Osteoblast (primary cell): ENCODE results near the gene KCNIP3. TPM values are rescaled to one million over a fixed set of nuclear protein-coding genes. Genes with fewer than 3 reads are reported as not detected.

Experiments used
- DNase-seq: peaks from one replicate; pipeline ENCODE4 v3.0.0; 2011; ENCODE audit warnings: low spot score, mixed read lengths; ENCODE audit not compliant: insufficient read length; ENCODE audit errors: missing footprints
- H2AFZ ChIP-seq: 2 replicates; pipeline ENCODE4 v1.6.0; 2011; ENCODE audit warnings: mild to moderate bottlenecking, low read length
- H3K27ac ChIP-seq: 2 replicates; pipeline ENCODE4 v1.5.1; 2011; ENCODE audit warnings: mild to moderate bottlenecking, low read depth, low read length, moderate library complexity
- H3K27me3 ChIP-seq: 2 replicates; pipeline ENCODE4 v1.6.0; 2012; ENCODE audit warnings: mild to moderate bottlenecking, control low read depth, inconsistent platforms, low read length, moderate library complexity; ENCODE audit not compliant: insufficient read depth
- H3K36me3 ChIP-seq: 2 replicates; pipeline ENCODE4 v1.5.1; 2011; ENCODE audit warnings: mild to moderate bottlenecking, low read length, control low read depth, moderate library complexity; ENCODE audit not compliant: insufficient read depth
- H3K4me1 ChIP-seq: 2 replicates; pipeline ENCODE4 v1.5.1; 2011; ENCODE audit warnings: mild to moderate bottlenecking, low read length, control low read depth, moderate library complexity; ENCODE audit not compliant: insufficient read depth
- H3K4me2 ChIP-seq: 2 replicates; pipeline ENCODE4 v1.6.0; 2011; ENCODE audit warnings: mild to moderate bottlenecking, low read length; ENCODE audit not compliant: insufficient read depth
- H3K4me3 ChIP-seq: fragments of 200-600 bp; sonication (generic); 3 replicates; pipeline ENCODE4 v1.5.1; 2012; ENCODE audit warnings: mild to moderate bottlenecking, low read length, inconsistent platforms; ENCODE audit not compliant: insufficient read depth
- H3K79me2 ChIP-seq: 2 replicates; pipeline ENCODE4 v1.6.0; 2012; ENCODE audit warnings: mild to moderate bottlenecking, low read length, control low read depth, inconsistent platforms; ENCODE audit not compliant: insufficient read depth
- H3K9me3 ChIP-seq: 2 replicates; pipeline ENCODE4 v1.5.1; 2011; ENCODE audit warnings: low read depth, low read length, control low read depth
- H4K20me1 ChIP-seq: 2 replicates; pipeline ENCODE4 v1.6.0; 2012; ENCODE audit warnings: mild to moderate bottlenecking, low read length, control low read depth; ENCODE audit not compliant: insufficient read depth
- CTCF ChIP-seq: IDR thresholded peaks from 2 replicates; pipeline ENCODE4 v1.5.1; 2011; ENCODE audit warnings: mild to moderate bottlenecking, low read depth, low read length, moderate library complexity; ENCODE audit errors: extremely low read depth
- total RNA-seq: library from RNA; depleted of rRNA; stranded (reverse); fragments of >200 nt; gene quantifications from 2 replicates; pipeline ENCODE4 v1.2.3, GENCODE V29; 2012

The KCNIP3 gene
- total RNA-seq, 1 donor: under 0.01 TPM

- TF ChIP-seq CTCF: no peak
- Histone ChIP-seq H3K27ac (no peak overlapping the region), H2AFZ (no peak overlapping the region), H3K27me3 (peaks cover 5% of the 10 kb centered on the region), H3K9me3 (no peaks in the 10 kb centered on the region), H3K36me3 (no peaks in the 10 kb centered on the region), H3K79me2 (no peaks in the 10 kb centered on the region), H3K4me2 (no peak overlapping the region), H3K4me1 (no peaks in the 10 kb centered on the region), H3K4me3 (no peak overlapping the region), H4K20me1 (peaks cover 4% of the 10 kb centered on the region)
- peak; percentile 70 for DNase-seq
Observed at GRCh38 chr2:95359031-95359430, 61.9 kb downstream of the KCNIP3 start.

GRCh38 chr2:95359501-95359930 is 62.4 kb downstream of the KCNIP3 start:
- Histone ChIP-seq H3K79me2 (no peaks in the 10 kb centered on the region), H3K4me3 (no peak overlapping the region), H2AFZ (no peak overlapping the region), H3K36me3 (no peaks in the 10 kb centered on the region), H3K27me3 (peaks cover 5% of the 10 kb centered on the region), H3K27ac (no peak overlapping the region), H4K20me1 (peaks cover 4% of the 10 kb centered on the region), H3K4me2 (no peak overlapping the region), H3K4me1 (no peaks in the 10 kb centered on the region), H3K9me3 (no peaks in the 10 kb centered on the region)
- DNase-seq: peak; percentile 14
- TF ChIP-seq CTCF: no peak

GRCh38 chr2:95361216-95361980 is 64.3 kb downstream of the KCNIP3 start:
- H3K27ac ChIP-seq: no peak overlapping the region
- H4K20me1 ChIP-seq: peaks cover 4% of the 10 kb centered on the region
- H3K79me2 ChIP-seq: no peaks in the 10 kb centered on the region
- H3K36me3 ChIP-seq: no peaks in the 10 kb centered on the region
- H3K4me1 ChIP-seq: no peaks in the 10 kb centered on the region
- no peak overlapping the region for H3K4me3 ChIP-seq
- H2AFZ ChIP-seq: no peak overlapping the region
- TF ChIP-seq CTCF: no peak
- peaks cover 5% of the 10 kb centered on the region for H3K27me3 ChIP-seq
- no peak overlapping the region for H3K4me2 ChIP-seq
- no peak for DNase-seq
- H3K9me3 ChIP-seq: no peaks in the 10 kb centered on the region

GRCh38 chr2:95362486-95362885 is 65.3 kb downstream of the KCNIP3 start:
- TF ChIP-seq CTCF: no peak
- H3K79me2 ChIP-seq: no peaks in the 10 kb centered on the region
- no peak overlapping the region for H3K4me3 ChIP-seq
- no peak for DNase-seq
- H2AFZ ChIP-seq: no peak overlapping the region
- peaks cover 4% of the 10 kb centered on the region for H4K20me1 ChIP-seq
- no peak overlapping the region for H3K4me2 ChIP-seq
- H3K27me3 ChIP-seq: peaks cover 5% of the 10 kb centered on the region
- H3K9me3 ChIP-seq: no peaks in the 10 kb centered on the region
- no peak overlapping the region for H3K27ac ChIP-seq
- no peaks in the 10 kb centered on the region for H3K4me1 ChIP-seq
- no peaks in the 10 kb centered on the region for H3K36me3 ChIP-seq
